Measurements from ENCODE around the gene MRPL46.

GRCh38 chr15:88497109-88497765 is 30.0 kb upstream of the MRPL46 start:
- no peak for TF ChIP-seq CTCF (IDR thresholded peaks at IDR 0.05)
- no peak for TF ChIP-seq POLR2A (IDR thresholded peaks at IDR 0.05)
- no peak for TF ChIP-seq POLR2AphosphoS5 (IDR thresholded peaks at IDR 0.05)
- TF ChIP-seq EP300 (IDR thresholded peaks at IDR 0.05; ENCODE audit: low read depth): no peak

All from transverse colon (tissue), 4 donors.